ENCODE results near the gene CDON. TPM values are rescaled to one million over a fixed set of nuclear protein-coding genes. Genes with fewer than 3 reads are reported as not detected.

CDON gene
- total RNA-seq, 1 donor: 12.3 TPM

DNA sequence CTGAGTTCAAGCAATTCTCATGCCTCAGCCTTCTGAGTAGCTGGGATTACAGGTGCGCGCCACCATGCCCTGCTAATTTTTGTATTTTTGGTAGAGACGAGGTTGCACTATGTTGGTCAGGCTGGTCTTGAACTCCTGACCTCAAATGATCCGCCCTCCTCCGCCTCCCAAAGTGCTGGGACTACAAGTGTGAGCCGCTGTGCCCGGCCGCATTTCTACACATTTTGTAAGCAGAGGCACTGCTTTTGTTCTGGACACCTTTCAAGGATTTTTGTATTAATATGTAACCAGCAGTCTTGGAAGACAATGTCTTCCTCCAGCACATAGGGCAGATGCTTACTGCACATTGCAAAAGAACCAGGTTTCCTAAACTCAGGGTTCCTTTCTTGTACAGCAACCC, 128.2 kb downstream of the CDON start:
- no peak for DNase-seq (ENCODE audit: insufficient read length, low spot score, missing footprints)

DNA sequence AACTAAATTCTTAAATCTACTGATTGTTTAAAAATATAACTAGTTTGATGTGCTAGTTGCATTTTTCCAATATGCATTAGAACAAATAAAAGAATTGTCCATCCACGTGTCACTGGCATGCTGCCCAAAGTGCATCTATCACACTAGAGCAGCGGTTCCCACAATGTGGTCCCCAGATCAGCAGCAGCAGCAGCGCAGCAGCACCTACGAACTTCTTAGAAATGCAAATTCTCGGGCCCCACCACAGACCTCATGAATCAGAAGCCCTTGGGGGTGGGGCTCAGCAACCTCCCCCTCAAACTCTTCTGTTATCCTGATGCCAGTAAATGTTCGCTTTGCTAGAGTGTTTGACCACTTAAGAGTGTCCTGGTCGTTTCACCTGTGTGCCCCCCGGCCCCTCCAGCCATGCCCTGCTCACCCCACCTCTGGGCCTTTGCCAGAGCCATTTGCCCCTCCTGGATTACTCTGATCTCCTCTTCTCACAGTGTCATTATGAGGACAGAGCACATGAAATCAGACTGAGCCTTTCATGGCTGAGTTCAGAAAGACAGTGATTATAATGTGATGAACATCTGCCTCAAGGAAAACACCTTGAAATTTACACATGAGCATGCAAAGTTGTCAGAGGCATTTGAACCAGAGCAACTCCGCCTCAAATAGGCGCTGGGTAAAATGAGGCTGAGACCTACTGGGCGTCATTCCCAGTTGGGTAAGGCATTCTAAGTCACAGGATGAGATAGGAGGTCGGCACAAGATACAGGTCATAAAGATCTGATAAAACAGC, 129.4 kb downstream of the CDON start:
- Histone ChIP-seq H3K27me3 (ENCODE audit: insufficient read depth, low read length) (peaks cover 31% of the 10 kb centered on the region), H3K9me3 (ENCODE audit: low read depth, low read length) (no peaks in the 10 kb centered on the region), H3K4me1 (ENCODE audit: insufficient read depth, low read length) (no peaks in the 10 kb centered on the region), H3K36me3 (ENCODE audit: insufficient read depth, low read length) (no peaks in the 10 kb centered on the region), H3K79me2 (ENCODE audit: insufficient read depth, low read length) (no peaks in the 10 kb centered on the region), H3K4me3 (ENCODE audit: insufficient read depth, low read length) (no peak overlapping the region), H3K4me2 (ENCODE audit: insufficient read depth, low read length) (no peak overlapping the region), H2AFZ (ENCODE audit: low read length) (no peak overlapping the region), H4K20me1 (ENCODE audit: insufficient read depth, low read length) (no peaks in the 10 kb centered on the region), H3K27ac (ENCODE audit: low read depth, low read length) (no peak overlapping the region)
- TF ChIP-seq, protein P1, sequence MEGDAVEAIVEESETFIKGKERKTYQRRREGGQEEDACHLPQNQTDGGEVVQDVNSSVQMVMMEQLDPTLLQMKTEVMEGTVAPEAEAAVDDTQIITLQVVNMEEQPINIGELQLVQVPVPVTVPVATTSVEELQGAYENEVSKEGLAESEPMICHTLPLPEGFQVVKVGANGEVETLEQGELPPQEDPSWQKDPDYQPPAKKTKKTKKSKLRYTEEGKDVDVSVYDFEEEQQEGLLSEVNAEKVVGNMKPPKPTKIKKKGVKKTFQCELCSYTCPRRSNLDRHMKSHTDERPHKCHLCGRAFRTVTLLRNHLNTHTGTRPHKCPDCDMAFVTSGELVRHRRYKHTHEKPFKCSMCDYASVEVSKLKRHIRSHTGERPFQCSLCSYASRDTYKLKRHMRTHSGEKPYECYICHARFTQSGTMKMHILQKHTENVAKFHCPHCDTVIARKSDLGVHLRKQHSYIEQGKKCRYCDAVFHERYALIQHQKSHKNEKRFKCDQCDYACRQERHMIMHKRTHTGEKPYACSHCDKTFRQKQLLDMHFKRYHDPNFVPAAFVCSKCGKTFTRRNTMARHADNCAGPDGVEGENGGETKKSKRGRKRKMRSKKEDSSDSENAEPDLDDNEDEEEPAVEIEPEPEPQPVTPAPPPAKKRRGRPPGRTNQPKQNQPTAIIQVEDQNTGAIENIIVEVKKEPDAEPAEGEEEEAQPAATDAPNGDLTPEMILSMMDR (IDR thresholded peaks at IDR 0.05; ENCODE audit: extremely low read depth, low read depth, low read length): no peak
- no peak for DNase-seq (ENCODE audit: insufficient read length, low spot score, missing footprints)

More for the DNA sequence above, 128.2 kb downstream of the CDON start:
- TF ChIP-seq, protein P1 (IDR thresholded peaks at IDR 0.05; ENCODE audit: extremely low read depth, low read depth, low read length): no peak
- Histone ChIP-seq H3K4me3 (ENCODE audit: insufficient read depth, low read length) (no peak overlapping the region), H2AFZ (ENCODE audit: low read length) (no peak overlapping the region), H3K4me1 (ENCODE audit: insufficient read depth, low read length) (no peaks in the 10 kb centered on the region), H3K79me2 (ENCODE audit: insufficient read depth, low read length) (no peaks in the 10 kb centered on the region), H3K27me3 (ENCODE audit: insufficient read depth, low read length) (peaks cover 27% of the 10 kb centered on the region), H3K9me3 (ENCODE audit: low read depth, low read length) (no peaks in the 10 kb centered on the region), H4K20me1 (ENCODE audit: insufficient read depth, low read length) (no peaks in the 10 kb centered on the region), H3K4me2 (ENCODE audit: insufficient read depth, low read length) (no peak overlapping the region), H3K27ac (ENCODE audit: low read depth, low read length) (no peak overlapping the region), H3K36me3 (ENCODE audit: insufficient read depth, low read length) (no peaks in the 10 kb centered on the region)

DNA sequence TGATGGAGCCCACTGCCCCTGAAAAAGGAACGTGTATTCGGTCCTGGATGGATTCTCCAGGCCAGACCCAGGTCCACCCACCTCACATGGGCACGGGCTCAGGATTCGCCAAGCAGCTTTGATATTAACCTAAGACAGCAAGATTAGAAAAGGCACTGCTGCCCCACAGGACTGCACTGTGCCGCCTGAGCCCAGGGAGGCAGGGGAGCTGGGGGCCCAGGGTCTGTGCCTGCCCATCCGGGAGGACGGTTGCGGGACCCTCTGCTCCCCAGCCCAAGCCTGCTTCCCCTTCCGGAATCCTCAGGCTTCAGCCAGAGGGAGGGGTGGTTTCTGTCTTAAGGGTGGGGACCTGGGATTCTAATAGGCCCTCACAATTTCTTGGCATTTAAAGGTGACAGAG, 130.4 kb downstream of the CDON start:
- H3K36me3 ChIP-seq (ENCODE audit: insufficient read depth, low read length): no peaks in the 10 kb centered on the region
- no peaks in the 10 kb centered on the region for H3K4me1 ChIP-seq (ENCODE audit: insufficient read depth, low read length)
- no peaks in the 10 kb centered on the region for H3K9me3 ChIP-seq (ENCODE audit: low read depth, low read length)
- TF ChIP-seq, protein P1 (IDR thresholded peaks at IDR 0.05; ENCODE audit: extremely low read depth, low read depth, low read length): no peak
- no peak overlapping the region for H2AFZ ChIP-seq (ENCODE audit: low read length)
- H4K20me1 ChIP-seq (ENCODE audit: insufficient read depth, low read length): no peaks in the 10 kb centered on the region
- no peak overlapping the region for H3K27ac ChIP-seq (ENCODE audit: low read depth, low read length)
- no peak overlapping the region for H3K4me2 ChIP-seq (ENCODE audit: insufficient read depth, low read length)
- no peak overlapping the region for H3K4me3 ChIP-seq (ENCODE audit: insufficient read depth, low read length)
- H3K27me3 ChIP-seq (ENCODE audit: insufficient read depth, low read length): peaks cover 35% of the 10 kb centered on the region
- no peaks in the 10 kb centered on the region for H3K79me2 ChIP-seq (ENCODE audit: insufficient read depth, low read length)
- no peak for DNase-seq (ENCODE audit: insufficient read length, low spot score, missing footprints)

DNA sequence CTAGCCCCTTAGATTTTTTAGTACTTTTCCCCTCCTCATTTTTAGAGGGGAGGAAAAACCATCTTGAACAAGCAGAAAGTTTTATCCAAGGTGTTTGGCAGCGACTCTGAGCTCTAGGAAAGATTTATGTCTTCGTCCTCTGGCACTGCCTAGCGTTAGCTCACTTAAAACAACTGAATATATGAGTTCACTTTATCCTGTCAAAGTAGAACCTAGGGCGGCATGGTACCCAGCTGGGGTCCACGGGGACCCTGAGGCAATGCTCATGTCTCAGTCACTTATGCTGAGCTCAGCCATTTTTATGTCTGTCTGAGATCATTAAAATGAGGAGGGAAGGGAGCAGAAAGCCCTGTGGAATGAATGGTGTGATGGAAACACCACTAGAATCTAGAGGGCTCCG, 131.0 kb downstream of the CDON start:
- H3K27ac ChIP-seq (ENCODE audit: low read depth, low read length): no peak overlapping the region
- no peaks in the 10 kb centered on the region for H3K9me3 ChIP-seq (ENCODE audit: low read depth, low read length)
- no peaks in the 10 kb centered on the region for H3K4me1 ChIP-seq (ENCODE audit: insufficient read depth, low read length)
- no peak overlapping the region for H3K4me3 ChIP-seq (ENCODE audit: insufficient read depth, low read length)
- no peaks in the 10 kb centered on the region for H3K79me2 ChIP-seq (ENCODE audit: insufficient read depth, low read length)
- H3K36me3 ChIP-seq (ENCODE audit: insufficient read depth, low read length): no peaks in the 10 kb centered on the region
- H3K27me3 ChIP-seq (ENCODE audit: insufficient read depth, low read length): peaks cover 40% of the 10 kb centered on the region
- no peak for DNase-seq (ENCODE audit: insufficient read length, low spot score, missing footprints)
- no peak overlapping the region for H3K4me2 ChIP-seq (ENCODE audit: insufficient read depth, low read length)
- no peak overlapping the region for H2AFZ ChIP-seq (ENCODE audit: low read length)
- H4K20me1 ChIP-seq (ENCODE audit: insufficient read depth, low read length): no peaks in the 10 kb centered on the region
- TF ChIP-seq, protein P1 (IDR thresholded peaks at IDR 0.05; ENCODE audit: extremely low read depth, low read depth, low read length): no peak

Measured in osteoblast (primary cell).